Activated CD4-positive, alpha-beta T cell treated with anti-CD3 and anti-CD28 coated beads for 24 hours (primary cell): Measurements from ENCODE around the gene OR5H2.
"Not testable (repeated sequence)": the region's sequence is repeated elsewhere in the genome, so short reads cannot be mapped to it uniquely, and the experiment has no call there.

ENCODE experiments used
- DNase-seq, 2 donors: peaks; one replicate each; pipeline ENCODE4 v3.0.0-alpha.2; 2020; ENCODE audit warnings: low read depth in 2 of 2

Gene OR5H2

DNA sequence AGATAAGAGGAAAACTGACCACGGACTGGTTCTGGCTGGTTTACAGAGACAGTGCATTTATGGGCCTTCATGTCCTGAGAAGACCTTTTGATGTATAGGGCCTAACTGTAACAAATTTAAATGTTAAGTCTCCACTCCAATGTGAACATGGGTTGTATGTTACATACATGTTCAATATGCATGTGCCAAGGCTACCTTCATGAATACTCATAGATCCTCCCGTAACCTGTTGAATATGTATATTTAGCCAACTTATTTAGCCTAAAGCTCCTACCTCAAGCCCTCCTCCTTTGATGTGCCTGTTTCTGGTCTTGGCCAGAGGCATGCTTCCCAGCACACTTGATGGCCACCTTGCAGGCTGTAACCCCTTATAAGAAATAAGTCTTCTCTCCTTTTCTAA is at the start of gene OR5H2:
TSS of gene OR5H2 (plus strand) at position 301 of the 400 bp plus-strand sequence. CDS start 398 bp downstream, outside the sequence.
- DNase-seq: no peak

DNA sequence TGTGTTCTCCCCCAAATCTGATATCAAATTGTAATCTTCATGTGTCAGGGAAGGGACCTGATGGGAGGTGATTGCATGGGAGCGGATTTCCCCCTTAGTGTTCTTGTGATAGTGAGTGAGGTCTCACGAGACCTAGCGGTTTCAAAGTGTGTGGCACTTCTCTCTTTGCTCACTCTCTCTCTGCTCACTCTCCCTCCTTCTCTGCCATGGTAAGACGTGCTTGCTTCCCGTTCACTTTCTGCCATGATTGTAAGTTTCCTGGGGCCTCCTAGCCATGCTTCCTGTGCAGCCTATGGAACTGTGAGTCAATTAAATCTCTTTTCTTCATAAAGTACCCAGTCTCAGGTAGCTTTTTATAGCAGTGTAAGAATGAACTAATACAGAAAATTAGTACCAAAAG is 48.8 kb upstream of the OR5H2 start:
- no peak for DNase-seq

DNA sequence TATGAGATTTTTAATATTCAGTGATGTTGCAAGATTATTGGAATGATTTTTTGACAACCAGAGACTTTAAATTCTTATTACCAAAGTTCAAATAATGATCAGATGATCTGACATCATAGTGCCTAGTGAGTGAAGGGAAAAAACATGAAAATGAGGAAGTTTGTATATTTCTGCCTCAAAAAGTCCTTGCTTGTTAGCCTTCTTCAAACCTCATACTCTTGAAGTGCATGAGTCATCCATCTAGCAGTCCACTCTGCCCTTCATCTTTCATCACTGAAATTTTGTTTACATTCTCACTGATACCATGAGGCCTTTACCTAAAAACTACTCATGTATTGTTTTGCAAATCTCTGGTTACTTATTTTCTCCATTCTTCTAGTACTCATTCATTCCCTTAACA is 42.2 kb upstream of the OR5H2 start:
- DNase-seq: no peak

DNA sequence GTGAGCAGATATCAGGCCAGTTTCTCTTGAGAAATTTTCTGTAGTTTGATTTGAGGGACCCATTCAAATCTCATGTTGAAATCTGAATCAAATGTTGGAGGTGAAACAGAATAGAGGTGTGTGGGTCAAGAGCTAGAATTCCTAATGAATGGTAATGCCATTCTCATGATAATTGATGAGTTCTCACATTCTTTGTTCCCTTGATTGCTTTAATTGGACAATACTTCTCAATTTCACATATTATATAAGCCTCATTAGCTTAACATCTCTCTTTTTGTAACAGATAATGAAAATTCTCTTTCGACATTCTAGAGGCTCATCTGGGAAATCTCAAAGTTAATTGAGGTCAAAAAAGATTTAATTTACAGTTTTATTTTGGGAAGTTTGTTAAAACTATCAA is 40.1 kb upstream of the OR5H2 start:
- DNase-seq: no peak

DNA sequence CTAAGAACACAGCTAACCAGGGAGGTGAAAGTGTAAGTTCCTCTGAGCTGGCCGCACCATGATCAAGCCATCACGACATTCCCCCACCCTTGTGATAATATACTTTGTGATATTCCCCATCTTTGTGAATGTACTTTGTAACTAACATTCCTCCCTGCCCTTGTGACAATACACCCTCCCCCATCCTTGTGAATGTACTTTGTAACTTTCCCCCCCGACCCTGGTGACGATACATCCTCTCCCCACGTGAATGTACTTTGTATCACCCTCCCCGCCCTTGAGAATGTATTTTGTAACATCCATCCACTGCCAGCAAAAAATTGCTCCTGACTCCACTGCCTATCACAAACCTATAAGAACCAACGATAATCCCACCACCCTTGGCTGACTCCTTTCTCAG is 38.5 kb upstream of the OR5H2 start:
- no peak for DNase-seq

DNA sequence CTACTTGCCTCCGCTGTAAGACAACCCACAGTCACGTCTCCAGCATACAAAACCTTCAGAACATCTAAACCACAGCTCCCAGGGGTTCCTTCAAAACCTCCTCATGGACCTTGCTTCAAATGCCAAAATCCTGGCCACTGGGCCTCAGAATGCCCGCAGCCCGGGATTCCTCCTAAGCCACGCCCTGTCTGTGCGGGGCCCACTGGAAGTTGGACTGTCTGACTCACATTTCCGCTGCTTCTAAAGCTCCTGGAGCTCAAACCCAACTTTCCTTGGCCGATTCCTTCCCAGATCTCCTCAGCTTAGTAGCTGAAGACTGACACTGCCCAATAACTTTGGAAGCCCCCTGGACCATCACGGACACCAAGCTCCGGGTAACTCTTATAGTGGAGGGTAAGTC is 36.2 kb upstream of the OR5H2 start:
- DNase-seq: no peak

DNA sequence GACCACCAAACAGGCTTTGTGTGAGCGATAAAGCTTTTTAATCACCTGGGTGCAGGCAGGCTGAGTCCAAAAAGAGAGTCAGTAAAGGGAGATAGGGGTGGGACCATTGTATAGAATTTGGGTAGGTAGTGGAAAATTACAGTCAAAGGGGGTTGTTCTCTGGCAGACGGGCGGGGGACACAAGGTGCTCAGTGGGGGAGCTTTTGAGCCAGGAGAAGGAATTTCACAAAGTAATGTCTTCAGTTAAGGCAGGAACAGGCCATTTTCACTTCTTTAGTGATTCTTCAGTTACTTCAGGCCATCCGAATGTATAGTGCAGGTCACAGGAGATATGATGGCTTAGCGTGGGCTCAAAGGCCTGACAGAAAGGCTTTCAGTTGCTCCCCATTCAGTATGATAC is 26.3 kb upstream of the OR5H2 start:
- not testable (repeated sequence) for DNase-seq

DNA sequence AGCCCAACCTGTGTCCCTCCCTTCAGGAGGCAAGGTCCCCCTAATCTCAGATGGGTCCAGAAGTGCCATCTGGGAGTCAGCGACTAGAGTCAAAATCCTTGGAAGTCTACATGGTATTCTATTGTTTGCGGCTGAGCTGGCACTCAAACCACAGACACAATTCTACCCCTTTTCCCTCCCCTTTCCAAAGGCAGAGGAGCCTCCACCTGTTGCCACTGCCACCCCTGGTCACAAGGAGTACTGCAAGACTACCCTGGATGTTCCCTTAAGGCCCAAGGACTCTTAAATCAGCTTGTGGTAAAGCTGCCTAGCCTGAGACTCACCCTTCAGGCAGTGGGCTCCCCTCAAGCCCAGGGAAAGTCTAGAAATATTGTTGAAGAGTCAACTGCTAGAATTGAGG is 22.6 kb upstream of the OR5H2 start:
- DNase-seq: no peak

DNA sequence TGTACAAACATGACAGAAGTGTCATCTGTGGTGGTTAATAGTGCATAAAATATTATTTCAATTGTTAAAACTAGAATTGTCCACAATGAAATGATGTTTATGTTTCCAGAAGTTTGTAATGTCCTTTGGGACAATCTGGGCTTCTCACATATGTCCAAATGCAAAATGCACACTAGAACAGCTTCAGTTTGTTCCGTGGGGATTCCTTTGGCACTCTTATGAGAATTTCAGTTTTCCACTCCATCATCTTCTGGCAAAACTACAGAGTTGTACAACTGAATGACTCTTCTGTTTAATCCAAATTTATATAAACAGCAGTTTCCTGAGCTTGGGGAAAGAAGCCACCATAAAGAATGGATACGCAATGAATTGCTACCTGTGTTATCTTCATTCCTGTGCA is 20.3 kb upstream of the OR5H2 start:
- no peak for DNase-seq

DNA sequence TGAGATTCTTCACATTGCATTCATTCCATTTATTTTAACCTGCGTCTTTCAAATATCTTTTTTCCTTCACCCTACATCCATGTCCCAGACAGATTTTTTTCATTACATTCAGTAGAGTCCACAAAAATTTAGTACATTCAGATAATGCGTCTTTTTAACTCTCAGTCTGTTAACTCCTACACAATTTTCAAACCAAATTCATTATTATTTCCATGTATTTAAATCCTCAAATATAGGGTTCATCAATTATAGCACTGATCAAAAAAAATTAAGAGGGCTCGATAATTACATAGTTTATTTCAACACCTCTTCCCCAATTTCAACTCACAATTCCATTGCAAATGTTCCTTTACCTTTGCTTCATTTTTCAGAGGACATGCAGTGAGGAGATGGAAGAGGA is 18.4 kb upstream of the OR5H2 start, which contains the start of gene OR5H6:
TSS of gene OR5H6 (plus strand) at position 301 of the 400 bp plus-strand sequence. CDS start at position 390, 89 bp downstream.
- DNase-seq: no peak

DNA sequence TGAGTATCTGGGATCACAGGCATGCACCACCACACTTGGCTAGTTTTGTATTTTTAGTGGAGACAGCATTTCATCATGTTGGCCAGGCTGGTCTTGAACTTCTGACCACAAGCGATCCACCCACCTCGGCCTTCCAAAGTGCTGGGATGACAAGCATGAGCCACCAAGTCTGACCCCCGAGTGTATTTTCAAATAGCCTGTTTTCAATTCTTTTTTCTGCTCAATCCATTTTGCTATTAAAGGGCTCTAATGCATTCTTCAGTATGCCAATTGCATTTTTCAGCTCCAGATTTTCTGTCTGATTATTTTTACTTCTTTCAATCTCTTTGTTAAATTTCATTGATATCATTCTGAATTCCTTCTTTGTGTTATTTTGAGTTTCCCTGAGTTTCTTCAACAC is 12.5 kb upstream of the OR5H2 start:
- no peak for DNase-seq

DNA sequence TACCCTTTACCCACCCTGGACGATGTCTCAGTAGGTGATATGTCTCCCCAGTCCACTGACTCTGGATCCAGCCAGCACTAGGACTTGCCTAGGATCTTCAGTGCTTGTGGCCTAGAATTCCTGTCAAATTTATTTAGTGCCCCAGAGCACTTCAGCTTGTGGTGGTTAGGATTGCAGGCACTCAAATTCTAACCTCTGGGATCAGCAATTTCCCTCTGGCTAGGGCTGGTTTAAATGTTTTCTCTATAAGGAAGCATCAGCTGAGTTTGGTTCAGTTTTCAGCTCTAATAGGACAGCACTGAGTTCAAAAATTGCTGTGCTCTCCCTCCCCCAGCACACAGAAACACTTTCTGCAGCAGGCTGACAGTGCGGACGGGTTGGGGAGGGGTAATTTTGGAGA is 10.2 kb upstream of the OR5H2 start:
- no peak for DNase-seq

DNA sequence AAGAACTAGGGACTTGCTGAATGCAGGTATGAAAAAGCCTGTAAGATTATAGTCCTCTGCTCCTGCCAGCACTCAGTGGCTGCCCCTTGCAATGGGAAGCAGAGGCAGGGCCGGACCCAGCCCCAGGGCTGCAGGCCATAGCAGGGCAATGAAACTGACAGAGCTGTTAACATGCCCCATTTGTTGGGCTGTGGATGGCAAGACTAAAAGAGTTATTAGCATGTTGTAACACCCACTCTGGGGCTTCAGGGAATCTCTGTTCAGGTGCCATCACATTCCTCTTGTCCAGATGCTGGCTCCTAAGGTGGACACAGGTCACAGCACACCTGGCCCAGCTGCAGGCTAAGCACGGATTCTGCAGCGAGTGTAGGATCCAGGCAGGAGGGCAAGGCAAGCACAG is 7.4 kb upstream of the OR5H2 start:
- DNase-seq: no peak

DNA sequence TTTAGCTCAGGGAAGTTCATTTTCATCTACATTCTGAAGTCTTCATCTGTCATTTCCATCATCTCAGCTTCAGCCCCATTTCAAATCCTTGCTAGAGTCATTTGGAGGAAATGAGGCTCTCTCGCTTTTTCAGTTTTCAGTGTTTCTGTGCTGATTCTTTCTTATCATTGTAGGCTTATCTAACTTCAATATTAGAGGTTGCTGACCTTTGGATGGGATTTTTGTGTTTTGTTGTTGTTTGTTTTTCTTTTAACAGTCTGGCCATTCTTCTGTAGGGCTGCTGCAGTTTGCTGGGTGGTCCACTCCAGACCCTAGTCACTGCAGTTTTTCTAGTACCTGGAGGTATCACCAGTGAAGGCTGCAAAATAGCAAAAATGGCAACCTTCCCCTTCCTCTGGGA is 8.6 kb downstream of the OR5H2 start:
- DNase-seq: no peak

DNA sequence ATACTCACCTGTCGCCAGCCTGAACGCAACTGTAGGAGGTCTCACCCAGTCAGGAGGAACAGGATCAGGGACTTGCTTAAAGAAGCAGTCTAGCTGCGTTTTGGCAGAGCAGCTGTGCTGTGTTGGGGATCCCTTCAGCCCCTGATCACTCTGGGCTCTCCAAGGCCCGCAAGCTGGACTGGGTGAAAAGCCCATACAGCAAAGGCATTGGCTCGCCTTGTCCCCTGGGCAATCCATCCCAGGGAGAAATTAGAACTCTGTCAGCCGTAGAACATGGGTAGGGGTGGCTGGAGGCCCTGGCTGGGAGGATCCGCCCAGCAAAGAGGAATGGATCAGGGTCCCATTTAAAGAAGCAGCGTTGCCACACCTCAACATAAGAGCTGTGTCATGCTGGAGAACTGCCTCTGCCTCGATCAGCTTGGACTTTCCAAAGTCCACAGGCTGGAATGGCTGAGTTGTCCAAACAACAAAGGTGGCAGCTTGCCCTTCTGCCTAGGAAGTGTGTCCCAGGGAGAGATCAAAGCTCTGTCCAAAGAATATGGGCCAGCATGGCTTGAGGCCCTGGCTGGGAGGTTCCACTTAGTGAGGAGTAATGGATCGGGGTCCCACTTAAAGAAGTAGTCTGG is 9.1 kb downstream of the OR5H2 start:
- no peak for DNase-seq

DNA sequence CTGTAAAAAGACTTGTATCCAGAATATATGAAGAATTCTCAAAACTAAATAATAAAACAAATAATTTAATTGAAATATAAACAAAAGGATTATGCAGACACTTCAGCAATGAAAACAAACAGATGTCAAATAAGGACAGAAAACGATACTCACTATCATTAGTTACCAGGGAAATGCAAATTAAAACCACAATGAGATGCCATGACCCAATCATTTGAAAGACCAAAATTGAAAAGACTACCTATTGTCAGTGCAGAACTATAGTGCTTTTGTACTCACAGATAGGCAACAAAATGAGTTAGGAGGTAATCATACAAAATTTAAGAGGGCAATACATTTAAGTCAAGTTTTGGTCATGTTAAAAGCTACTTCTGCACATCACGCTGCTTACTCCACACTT is 39.8 kb downstream of the OR5H2 start:
- no peak for DNase-seq

DNA sequence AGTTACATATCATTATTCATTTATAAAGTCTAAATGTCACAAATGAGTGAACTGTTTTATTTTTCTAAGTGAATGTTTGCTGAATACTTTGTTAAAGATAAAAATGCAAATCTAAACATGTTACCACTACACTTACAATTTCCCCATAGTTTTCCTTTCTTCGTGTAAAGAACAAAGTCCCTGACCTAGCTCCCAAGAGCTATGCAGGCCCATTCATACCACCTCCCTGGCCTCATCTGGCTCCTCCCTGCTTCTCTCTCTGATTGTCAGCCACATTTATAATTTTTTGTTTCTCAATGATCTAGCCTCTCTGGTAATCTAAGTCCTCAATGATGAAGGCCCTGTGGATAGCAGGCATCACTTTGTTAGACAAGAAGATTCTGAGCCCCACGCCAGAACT is 40.4 kb downstream of the OR5H2 start:
- DNase-seq: no peak

DNA sequence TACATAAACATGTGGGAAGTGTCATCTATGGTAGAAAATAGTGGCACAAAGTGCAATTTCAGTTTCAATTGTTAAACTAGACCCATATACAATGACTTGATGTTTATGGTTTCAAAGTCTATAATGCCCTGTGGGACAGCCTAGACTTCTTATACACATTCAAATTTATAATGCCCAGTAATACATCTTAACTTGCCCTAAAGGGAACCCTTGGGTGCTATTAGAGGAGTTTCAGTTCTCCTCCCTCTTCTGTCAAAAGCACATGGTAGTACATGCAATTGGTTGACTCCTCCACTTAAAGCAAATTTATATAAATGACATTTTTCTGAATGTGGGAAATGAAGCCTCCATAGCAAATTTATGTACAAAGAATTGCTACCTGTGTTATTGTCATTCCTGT is 41.1 kb downstream of the OR5H2 start:
- no peak for DNase-seq

DNA sequence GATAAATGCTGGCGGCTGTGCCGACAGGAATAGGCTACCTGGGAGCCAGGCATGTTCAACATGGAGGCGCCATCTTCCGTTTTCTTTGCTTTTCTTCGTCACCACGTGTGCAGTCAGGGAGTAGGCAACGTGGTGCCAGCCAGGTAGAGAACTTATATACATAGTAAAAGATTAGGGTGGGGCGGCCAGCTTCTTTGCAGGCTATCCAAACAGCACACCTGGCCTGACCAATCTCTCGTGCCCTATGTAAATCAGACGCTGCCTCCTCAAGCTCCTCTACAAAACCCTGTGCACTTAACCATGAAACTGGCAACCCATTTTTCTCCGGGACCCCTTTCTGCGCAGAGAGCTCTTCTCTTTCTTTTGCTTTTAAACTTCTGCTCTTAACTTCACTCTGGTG is 42.8 kb downstream of the OR5H2 start:
- no peak for DNase-seq

DNA sequence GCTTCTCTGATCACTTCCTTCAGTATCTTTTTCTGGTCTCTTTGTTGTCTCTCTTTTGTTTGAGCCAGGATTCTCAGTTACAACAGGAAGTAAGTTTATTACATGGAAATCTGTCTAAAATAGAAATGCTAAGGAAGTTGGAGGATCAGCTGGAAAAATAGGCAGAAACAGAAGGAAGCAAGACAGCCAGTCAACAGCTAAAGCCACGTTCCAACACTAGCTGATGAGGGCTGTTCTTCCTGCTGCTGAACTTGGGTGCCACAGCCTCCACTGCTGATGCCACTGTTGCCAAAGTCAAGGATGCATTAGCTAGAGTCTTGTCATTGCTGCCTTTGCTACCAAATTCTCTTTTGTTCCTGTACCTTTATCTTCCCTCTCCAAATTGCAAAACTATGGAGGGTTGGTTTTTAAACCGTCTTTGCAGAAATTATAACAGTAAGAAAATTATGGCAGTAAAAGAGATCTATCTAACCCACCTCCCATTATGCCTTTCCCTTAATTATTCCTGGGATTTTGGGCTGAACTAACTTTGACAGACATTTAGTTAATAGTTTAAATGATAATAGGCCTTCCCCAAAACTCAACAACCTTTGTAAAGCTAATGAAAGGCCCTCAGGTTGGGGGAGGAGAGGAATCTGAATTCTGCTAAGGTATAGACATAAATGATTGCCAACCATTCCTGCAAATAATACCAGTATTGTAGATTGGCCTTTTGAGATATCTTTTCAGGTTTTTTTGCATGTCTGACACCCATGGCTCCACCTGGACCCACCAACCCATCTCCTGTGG is 44.0 kb downstream of the OR5H2 start:
- DNase-seq: no peak

DNA sequence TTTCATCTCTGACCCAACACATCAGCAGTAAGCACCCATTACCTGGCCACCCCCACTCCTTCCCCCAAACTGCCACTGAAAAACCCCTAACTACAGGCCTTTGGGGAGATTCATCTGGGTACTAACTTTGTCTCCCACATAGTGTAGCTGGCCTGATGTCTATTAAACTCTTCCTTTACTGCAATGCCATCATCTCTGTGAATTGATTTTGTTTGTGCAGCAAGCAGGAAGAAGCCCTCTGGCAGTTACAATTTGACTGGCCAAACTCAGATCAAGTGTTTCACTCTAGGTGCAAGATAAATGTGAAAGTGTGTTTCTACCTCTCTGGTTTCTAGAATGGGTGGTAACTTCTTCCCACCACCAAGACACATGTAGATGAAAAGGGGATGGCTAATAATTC is 44.6 kb downstream of the OR5H2 start:
- no peak for DNase-seq

DNA sequence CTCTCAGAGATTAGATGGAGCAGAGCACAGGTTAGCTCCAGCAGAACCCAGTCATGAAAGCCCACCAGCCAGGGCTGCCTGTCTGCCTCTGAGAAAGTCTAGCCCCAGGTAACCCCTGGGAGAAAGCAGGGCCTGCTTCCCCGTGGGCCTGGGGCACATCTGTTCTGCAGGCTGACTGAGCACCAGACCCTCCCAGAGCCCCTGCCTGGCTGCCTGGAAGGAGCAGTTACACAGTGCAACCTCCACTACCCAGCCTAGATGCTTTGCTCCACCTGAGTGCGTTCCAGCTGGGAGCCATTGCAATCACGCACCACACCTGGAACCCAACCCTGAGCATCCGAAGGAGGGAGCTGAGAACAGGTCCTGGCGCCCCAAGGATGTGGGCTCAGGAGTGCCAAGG is 46.6 kb downstream of the OR5H2 start:
- no peak for DNase-seq

DNA sequence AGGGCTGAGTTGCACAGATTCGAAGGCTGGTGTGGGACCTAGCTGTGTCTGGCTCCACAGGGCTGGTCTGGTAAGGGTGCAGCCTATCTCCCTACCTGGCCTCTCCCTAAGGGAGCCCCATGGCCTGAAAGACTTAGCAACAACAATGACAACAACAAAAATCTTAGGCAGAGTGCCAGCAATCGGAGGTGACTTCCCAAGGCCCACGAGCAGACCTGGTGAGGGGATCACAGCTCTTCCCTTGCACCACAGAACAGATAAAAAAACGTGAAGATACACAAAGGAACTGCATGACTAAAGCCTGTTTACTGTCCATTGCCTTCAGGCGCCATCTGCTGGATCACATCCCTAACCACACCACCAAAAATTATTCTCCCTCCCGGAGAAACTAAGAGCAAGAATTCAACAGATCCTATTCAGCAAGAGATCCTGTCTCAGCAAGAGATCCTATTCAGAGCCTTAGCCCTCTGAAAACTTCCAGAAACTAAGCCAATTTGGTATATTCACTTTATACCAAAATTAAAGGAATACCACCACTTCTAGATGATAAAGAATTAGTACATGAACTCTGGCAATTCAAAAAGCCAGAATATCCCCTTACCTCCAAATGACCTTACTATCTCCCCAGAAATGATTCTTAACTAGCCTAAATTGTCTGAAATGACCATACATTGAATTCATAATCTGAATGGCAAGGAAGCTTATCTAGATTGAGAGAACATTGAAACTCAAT is 47.3 kb downstream of the OR5H2 start:
- peak; percentile 19 for DNase-seq
